GM12864 (cell line): ENCODE results near the gene DR1.

Experiments
- DNase-seq: peaks from one replicate; pipeline ENCODE4 v3.0.0-alpha.2; 2011; ENCODE audit warnings: low read depth
- H3K4me3 ChIP-seq: 2 replicates; pipeline ENCODE4 v1.5.1; 2011; ENCODE audit warnings: mild to moderate bottlenecking, low read depth, low read length, control low read depth
- TF ChIP-seq, protein P1 (sequence below): IDR thresholded peaks from 2 replicates; pipeline ENCODE4 v1.5.1; 2011; ENCODE audit warnings: low read depth, mild to moderate bottlenecking, moderate library complexity, low read length, control low read depth, inconsistent platforms; ENCODE audit errors: missing control alignments

The DR1 gene

DNA sequence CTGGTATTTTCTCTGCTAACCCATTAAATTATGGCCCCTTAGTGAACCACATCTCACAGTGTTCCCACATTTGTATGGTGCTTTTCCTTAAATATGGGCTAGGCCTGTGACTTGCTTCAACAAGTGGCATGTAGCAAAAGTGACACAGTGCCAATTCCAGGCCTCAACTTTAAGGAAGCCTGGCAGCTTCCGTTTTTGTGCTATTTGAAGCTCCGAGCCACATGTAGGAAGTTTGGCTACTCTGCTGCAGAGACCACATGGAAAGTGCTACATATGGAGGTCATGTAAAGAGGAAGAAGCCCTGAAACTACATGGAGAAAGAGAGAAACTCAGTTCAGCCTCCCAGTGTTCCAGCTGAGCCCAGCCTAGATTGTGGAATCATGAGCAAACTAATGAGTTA, 28.5 kb upstream of the DR1 start:
- DNase-seq, result no peak
- TF ChIP-seq, protein P1, sequence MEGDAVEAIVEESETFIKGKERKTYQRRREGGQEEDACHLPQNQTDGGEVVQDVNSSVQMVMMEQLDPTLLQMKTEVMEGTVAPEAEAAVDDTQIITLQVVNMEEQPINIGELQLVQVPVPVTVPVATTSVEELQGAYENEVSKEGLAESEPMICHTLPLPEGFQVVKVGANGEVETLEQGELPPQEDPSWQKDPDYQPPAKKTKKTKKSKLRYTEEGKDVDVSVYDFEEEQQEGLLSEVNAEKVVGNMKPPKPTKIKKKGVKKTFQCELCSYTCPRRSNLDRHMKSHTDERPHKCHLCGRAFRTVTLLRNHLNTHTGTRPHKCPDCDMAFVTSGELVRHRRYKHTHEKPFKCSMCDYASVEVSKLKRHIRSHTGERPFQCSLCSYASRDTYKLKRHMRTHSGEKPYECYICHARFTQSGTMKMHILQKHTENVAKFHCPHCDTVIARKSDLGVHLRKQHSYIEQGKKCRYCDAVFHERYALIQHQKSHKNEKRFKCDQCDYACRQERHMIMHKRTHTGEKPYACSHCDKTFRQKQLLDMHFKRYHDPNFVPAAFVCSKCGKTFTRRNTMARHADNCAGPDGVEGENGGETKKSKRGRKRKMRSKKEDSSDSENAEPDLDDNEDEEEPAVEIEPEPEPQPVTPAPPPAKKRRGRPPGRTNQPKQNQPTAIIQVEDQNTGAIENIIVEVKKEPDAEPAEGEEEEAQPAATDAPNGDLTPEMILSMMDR, result no peak
- H3K4me3 ChIP-seq, result no peak overlapping the region

DNA sequence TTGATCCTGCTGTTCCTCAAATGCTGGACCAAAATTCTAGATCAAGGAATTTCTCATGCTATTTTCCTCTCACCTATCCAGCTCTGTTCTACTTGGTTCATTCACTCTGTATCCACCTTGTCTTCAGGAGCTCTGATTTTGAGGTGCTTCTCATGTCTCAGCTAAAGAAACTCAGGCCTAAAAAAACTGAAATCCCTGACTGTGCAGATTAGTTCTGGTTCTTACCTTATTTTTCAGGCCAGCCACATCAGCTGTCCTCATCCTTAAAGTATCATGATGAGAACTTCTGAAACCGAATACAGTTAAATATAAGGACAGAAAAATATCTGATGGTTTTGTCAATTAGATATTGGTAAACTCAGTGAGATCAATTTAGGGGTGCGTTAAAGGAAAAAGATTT, 27.8 kb upstream of the DR1 start:
- TF ChIP-seq, protein P1, result no peak
- H3K4me3 ChIP-seq, result no peak overlapping the region
- DNase-seq, result no peak

GRCh38 chr1:93321720-93322119, 24.0 kb upstream of the DR1 start:
- TF ChIP-seq, protein P1, result no peak
- no peak overlapping the region for H3K4me3 ChIP-seq
- DNase-seq, result no peak

GRCh38 chr1:93322349-93322748, 23.4 kb upstream of the DR1 start:
- TF ChIP-seq, protein P1, result no peak
- no peak overlapping the region for H3K4me3 ChIP-seq
- no peak for DNase-seq

DNA sequence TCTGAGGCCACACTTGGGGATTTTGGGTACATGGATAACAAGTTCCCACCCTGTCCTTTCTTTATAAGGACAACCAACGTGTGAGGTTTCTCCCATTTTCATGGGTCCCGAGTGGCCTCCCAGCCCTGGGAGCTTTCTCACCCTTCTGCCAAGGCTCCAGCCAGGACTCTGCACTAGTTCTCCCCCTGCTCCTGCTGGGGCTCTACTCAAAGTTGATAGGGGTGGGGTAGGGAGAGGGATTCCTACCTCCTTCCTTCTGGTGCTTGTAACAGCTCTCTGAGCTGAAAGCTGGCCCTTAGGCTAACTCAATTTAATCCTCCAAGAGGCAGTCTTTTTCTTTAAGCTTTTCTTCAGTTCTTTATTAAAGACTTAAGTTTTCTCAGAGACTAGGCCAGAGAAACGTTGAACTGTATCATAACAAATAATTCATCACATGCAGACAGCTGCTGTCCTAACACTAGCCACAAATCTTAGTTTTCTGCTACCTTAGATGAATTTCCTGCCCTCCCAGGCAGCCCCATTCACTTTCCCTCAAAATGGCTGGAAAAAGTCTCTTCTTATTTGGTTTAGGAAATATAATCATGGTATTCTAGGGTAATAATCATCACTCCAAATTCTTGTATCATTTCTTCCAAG, 22.4 kb upstream of the DR1 start:
- TF ChIP-seq, protein P1, result no peak
- no peak overlapping the region for H3K4me3 ChIP-seq
- DNase-seq, result no peak

GRCh38 chr1:93324486-93325464, 20.9 kb upstream of the DR1 start:
- no peak for DNase-seq
- H3K4me3 ChIP-seq, result no peak overlapping the region
- TF ChIP-seq, protein P1, result no peak
